Esophagus muscularis mucosa (tissue), 4 donors: ENCODE data around the gene USP22. TPM values are rescaled to one million over a fixed set of nuclear protein-coding genes. Genes with fewer than 3 reads are reported as not detected.

Source experiments
- DNase-seq: peaks from one replicate; pipeline ENCODE4 v3.0.0-alpha.2; 2017; ENCODE audit errors: extremely low spot score
- H3K27ac ChIP-seq, 4 donors: fragments of 200-600 bp; sonication (generic); replicated peaks in 1 of 4; 1 replicate in 3 of 4; 2 replicates in 1 of 4; pipeline ENCODE4 v1.5.1; 2016 to 2019; ENCODE audit warnings: mild to moderate bottlenecking in 1 of 4
- H3K27me3 ChIP-seq, 4 donors: fragments of 200-600 bp; sonication (generic); one replicate each; pipeline versions ENCODE4 v1.5.1 to v1.6.0; 2016 to 2019
- H3K36me3 ChIP-seq, 4 donors: fragments of 200-600 bp; sonication (generic); one replicate each; pipeline ENCODE4 v1.5.1; 2016 to 2019
- H3K4me1 ChIP-seq, 4 donors: fragments of 200-600 bp; sonication (generic); one replicate each; pipeline ENCODE4 v1.5.1; 2016 to 2019
- H3K4me3 ChIP-seq, 4 donors: fragments of 200-600 bp; sonication (generic); 1 replicate in 2 of 4; 2 replicates in 2 of 4; pipeline ENCODE4 v1.5.1; 2016 to 2019; ENCODE audit warnings: mild to moderate bottlenecking in 4 of 4, moderate library complexity in 1 of 4
- H3K9me3 ChIP-seq, 4 donors: fragments of 200-600 bp; sonication (generic); 1 replicate in 3 of 4; 2 replicates in 1 of 4; pipeline ENCODE4 v1.5.1; 2016 to 2019
- CTCF ChIP-seq, 3 experiments: fragments of 200-600 bp in 2 of 3; fragments of 450-650 bp in 1 of 3; sonication (generic) in 2 of 3; IDR thresholded peaks; one replicate each; pipeline ENCODE4 v1.5.1; 2017 to 2019; ENCODE audit warnings: antibody characterized with exemption in 3 of 3, mild to moderate bottlenecking in 2 of 3, moderate library complexity in 1 of 3
- EP300 ChIP-seq: sonication (generic); formaldehyde crosslinking; IDR thresholded peaks from one replicate; pipeline ENCODE4 v1.6.1; 2017; ENCODE audit warnings: antibody characterized with exemption
- POLR2A ChIP-seq: fragments of 450-650 bp; IDR thresholded peaks from one replicate; pipeline ENCODE4 v1.6.1; 2017; ENCODE audit warnings: antibody characterized with exemption, moderate library complexity, mild to moderate bottlenecking, low read depth
- POLR2AphosphoS5 ChIP-seq, 2 donors: sonication (generic); formaldehyde crosslinking; IDR thresholded peaks; one replicate each; pipeline ENCODE4 v1.6.1; 2017; ENCODE audit warnings: antibody characterized with exemption in 2 of 2
- WGBS: methylation state at CpG from one replicate; pipeline ENCODE4 v1.1.5; 2018; 5-methylcytosine and 5-hydroxymethylcytosine counted together
- intact Hi-C: fragments of 100-400 bp; cut with DNase I; formaldehyde crosslinking; loops from one replicate; pipeline ENCODE4 v1.15.1; 2023
- total RNA-seq, 4 donors: library from RNA; depleted of rRNA; stranded (reverse); fragments of >200 nt; gene quantifications; one replicate each; pipeline versions ENCODE4 v1.1.0 to v1.2.1, GENCODE V29; 2016

USP22 gene
- total RNA-seq, 4 donors from 2014 or later = 78.5 to 135 (median 112) TPM

DNA sequence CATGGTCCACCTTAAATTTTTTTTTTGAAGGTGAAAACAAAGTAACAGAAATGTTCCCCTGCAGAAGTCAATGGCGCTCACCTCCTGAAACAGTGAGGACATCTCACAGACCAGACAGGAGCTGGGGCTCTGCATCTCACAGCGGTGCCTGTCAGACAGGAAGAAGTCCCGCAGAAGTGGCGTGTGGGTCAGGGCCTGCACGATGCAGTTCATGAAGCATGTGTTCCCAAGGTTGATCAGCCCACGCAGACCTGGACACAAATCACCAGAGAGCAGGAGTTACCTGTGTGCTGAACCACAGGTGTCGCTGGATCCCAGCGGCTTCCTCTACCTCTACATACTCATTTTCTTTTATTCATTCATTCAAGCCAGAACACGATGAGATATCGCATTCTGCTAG, 24.9 kb downstream of the USP22 start:
- Histone ChIP-seq H3K4me1 (peaks cover 19 to 72% (median 68%) of the 10 kb centered on the region in 4 donors), H3K36me3 (peaks cover 45 to 91% (median 83%) of the 10 kb centered on the region in 4 donors)
- DNase-seq = no peak

GRCh38 chr17:21017256-21017655, 25.6 kb downstream of the USP22 start:
- Histone ChIP-seq H3K4me1 (peaks cover 22 to 73% (median 69%) of the 10 kb centered on the region in 4 donors), H3K36me3 (peaks cover 51 to 96% (median 88%) of the 10 kb centered on the region in 4 donors), H3K4me3 (no peak overlapping the region), H3K27me3 (no peaks in the 10 kb centered on the region), H3K27ac (peak overlapping the region in 3 of 4 donors; percentile 71 to 82 (median 77)), H3K9me3 (no peaks in the 10 kb centered on the region)
- 87% methylated on average over 15 of the region's 15 CpGs for WGBS
- intact Hi-C loops = no loop called here
- TF ChIP-seq POLR2AphosphoS5 (IDR thresholded peaks at IDR 0.05) (no peak), POLR2A (no peak), CTCF (IDR thresholded peaks at IDR 0.05) (no peak), EP300 (no peak)
- DNase-seq = no peak

More for the DNA sequence above, 24.9 kb downstream of the USP22 start:
- TF ChIP-seq EP300 (no peak), POLR2A (no peak), CTCF (IDR thresholded peaks at IDR 0.05) (no peak), POLR2AphosphoS5 (IDR thresholded peaks at IDR 0.05) (no peak)
- H3K27ac ChIP-seq = peak overlapping the region in 3 of 4 donors; percentile 71 to 82 (median 77)
- no peaks in the 10 kb centered on the region for H3K27me3 ChIP-seq
- H3K9me3 ChIP-seq = no peaks in the 10 kb centered on the region
- H3K4me3 ChIP-seq = no peak overlapping the region
- WGBS = 93% methylated on average over 10 of the region's 10 CpGs
- intact Hi-C loops = no loop called here

DNA sequence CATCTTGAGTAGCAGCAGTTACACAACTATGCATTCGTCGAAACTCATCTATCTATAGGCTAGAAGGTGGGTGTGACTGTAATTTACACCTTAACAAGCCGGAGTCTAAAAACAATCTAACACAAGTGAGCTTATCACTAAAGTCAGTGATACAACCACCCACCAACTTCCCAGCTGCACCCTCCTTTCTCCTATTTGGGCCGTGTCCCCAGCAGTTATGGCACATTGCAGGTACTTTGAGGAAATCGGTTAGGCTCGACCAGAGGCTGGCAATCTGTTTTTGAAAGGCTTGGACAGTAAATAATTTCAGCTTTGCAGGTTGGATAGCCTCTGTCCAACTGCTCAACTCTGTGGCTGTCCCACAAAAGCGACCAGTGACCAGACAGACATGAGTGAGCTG, 26.0 kb downstream of the USP22 start:
- Histone ChIP-seq H3K36me3 (peaks cover 53 to 100% (median 92%) of the 10 kb centered on the region in 4 donors), H3K4me1 (peaks cover 22 to 76% (median 67%) of the 10 kb centered on the region in 4 donors), H3K27ac (peak overlapping the region in 3 of 4 donors; percentile 71 to 82 (median 77)), H3K9me3 (no peaks in the 10 kb centered on the region), H3K4me3 (no peak overlapping the region), H3K27me3 (no peaks in the 10 kb centered on the region)
- TF ChIP-seq POLR2AphosphoS5 (IDR thresholded peaks at IDR 0.05) (no peak), POLR2A (no peak), EP300 (no peak), CTCF (IDR thresholded peaks at IDR 0.05) (no peak)
- WGBS = 88% methylated on average over 6 of the region's 7 CpGs
- DNase-seq = no peak
- intact Hi-C loops = no loop called here

- H3K4me3 ChIP-seq = no peak overlapping the region
- H3K9me3 ChIP-seq = no peaks in the 10 kb centered on the region
- no peak for TF ChIP-seq POLR2AphosphoS5 (IDR thresholded peaks at IDR 0.05)
- intact Hi-C loops = no loop called here
- peak overlapping the region in 2 of 4 donors; percentile 73 to 76 for H3K27ac ChIP-seq
- peaks cover 13 to 74% (median 59%) of the 10 kb centered on the region in 4 donors for H3K4me1 ChIP-seq
- WGBS = 81% methylated on average over 15 of the region's 15 CpGs
- H3K27me3 ChIP-seq = no peaks in the 10 kb centered on the region
- peaks cover 62 to 100% (median 94%) of the 10 kb centered on the region in 4 donors for H3K36me3 ChIP-seq
- DNase-seq = no peak
Measured at GRCh38 chr17:21015564-21015963, 27.2 kb downstream of the USP22 start.

- no peaks in the 10 kb centered on the region for H3K9me3 ChIP-seq
- 90% methylated on average over 10 of the region's 11 CpGs for WGBS
- no peak for DNase-seq
- TF ChIP-seq CTCF (IDR thresholded peaks at IDR 0.05) (no peak), EP300 (no peak), POLR2A (no peak), POLR2AphosphoS5 (IDR thresholded peaks at IDR 0.05) (no peak)
- intact Hi-C loops = no loop called here
- H3K4me1 ChIP-seq = peaks cover 11 to 65% (median 48%) of the 10 kb centered on the region in 4 donors
- H3K27me3 ChIP-seq = no peaks in the 10 kb centered on the region
- H3K4me3 ChIP-seq = no peak overlapping the region
- peaks cover 72 to 100% (median 96%) of the 10 kb centered on the region in 4 donors for H3K36me3 ChIP-seq
- peak overlapping the region in 3 of 4 donors; percentile 10 to 76 (median 73) for H3K27ac ChIP-seq
Measured at GRCh38 chr17:21014498-21014897, 28.3 kb downstream of the USP22 start.
